PC-9 (cell line): ENCODE data around the gene NR6A1. TPM values are rescaled to one million over a fixed set of nuclear protein-coding genes. Genes with fewer than 3 reads are reported as not detected.

ENCODE experiments used
- BruUV-seq: library from RNA; stranded (reverse); fragments of 400-500 nt; replicated peaks from 2 replicates; lab custom pipeline; 2021; lab: Mats Ljungman, UMichigan
- CTCF ChIA-PET: fragments of 300-600 bp; sonication (Branson Sonifier 250); formaldehyde crosslinking; loops from one replicate; lab custom pipeline; 2022; ENCODE audit warnings: antibody characterized with exemption; lab: Charles Lee
- POLR2A ChIA-PET: fragments of 300-600 bp; sonication (Branson Sonifier 250); formaldehyde crosslinking; loops from one replicate; lab custom pipeline; 2022; ENCODE audit warnings: antibody characterized with exemption; ENCODE audit not compliant: unreplicated experiment; lab: Charles Lee
- DNase-seq, 2 experiments: peaks; one replicate each; pipeline versions ENCODE4 v3.0.0 to v3.0.0-alpha.2; 2015 to 2022; ENCODE audit warnings: mixed read lengths in 1 of 2
- H2AFZ ChIP-seq: fragments of 200-600 bp; sonication (generic); 2 replicates; pipeline ENCODE4 v1.8.1; 2017; ENCODE audit warnings: antibody characterized with exemption
- H3F3A ChIP-seq: fragments of 200-600 bp; sonication (generic); 2 replicates; pipeline ENCODE4 v1.8.1; 2017; ENCODE audit warnings: antibody characterized with exemption, mild to moderate bottlenecking, low read depth; ENCODE audit not compliant: insufficient read depth
- H3K27ac ChIP-seq: fragments of 200-600 bp; sonication (generic); 2 replicates; pipeline ENCODE4 v1.6.1; 2016; ENCODE audit warnings: mixed run types
- H3K27me3 ChIP-seq: fragments of 200-600 bp; sonication (generic); 2 replicates; pipeline ENCODE4 v1.6.1; 2016; ENCODE audit warnings: low read depth, mixed run types; ENCODE audit not compliant: insufficient read depth
- H3K36me3 ChIP-seq: fragments of 200-600 bp; sonication (generic); 2 replicates; pipeline ENCODE4 v1.6.1; 2016; ENCODE audit warnings: low read depth, mixed run types
- H3K4me1 ChIP-seq: fragments of 200-600 bp; sonication (generic); replicated peaks from 2 replicates; pipeline ENCODE4 v1.6.1; 2016; ENCODE audit warnings: mixed run types; ENCODE audit not compliant: insufficient read depth
- H3K4me2 ChIP-seq: fragments of 200-600 bp; sonication (generic); 2 replicates; pipeline ENCODE4 v1.6.1; 2017; ENCODE audit warnings: mixed run types
- H3K4me3 ChIP-seq: fragments of 200-600 bp; sonication (generic); 2 replicates; pipeline ENCODE4 v1.6.1; 2016; ENCODE audit warnings: mixed run types
- H3K79me2 ChIP-seq: fragments of 200-600 bp; sonication (generic); 2 replicates; pipeline ENCODE4 v1.6.1; 2017; ENCODE audit warnings: low read depth, mixed run types
- H3K9me2 ChIP-seq: fragments of 200-600 bp; sonication (generic); 2 replicates; pipeline ENCODE4 v1.8.1; 2017; ENCODE audit warnings: mild to moderate bottlenecking; ENCODE audit not compliant: insufficient read depth
- H3K9me3 ChIP-seq: fragments of 200-600 bp; sonication (generic); 2 replicates; pipeline ENCODE4 v1.8.1; 2016; ENCODE audit warnings: low read depth; ENCODE audit not compliant: insufficient read depth
- H4K20me1 ChIP-seq: fragments of 200-600 bp; sonication (generic); 2 replicates; pipeline ENCODE4 v1.8.1; 2017; ENCODE audit not compliant: insufficient read depth
- CTCF ChIP-seq: fragments of 200-600 bp; sonication (generic); conservative IDR thresholded peaks from 2 replicates; pipeline ENCODE4 v1.6.1; 2017; ENCODE audit warnings: mixed run types, antibody characterized with exemption, mild to moderate bottlenecking, moderate library complexity
- EZH2 ChIP-seq: fragments of 200-600 bp; sonication (generic); IDR thresholded peaks from 2 replicates; pipeline ENCODE4 v1.8.0; 2017; ENCODE audit warnings: antibody characterized with exemption, low read depth
- intact Hi-C: fragments of 100-400 bp; cut with micrococcal nuclease; formaldehyde crosslinking; loops from one replicate; pipeline ENCODE4 v1.10.0; 2022; ENCODE audit not compliant: unreplicated experiment
- total RNA-seq: library from RNA; stranded (reverse); gene quantifications from 2 replicates; pipeline ENCODE4 v1.2.3, GENCODE V29; 2021

The NR6A1 gene
- total RNA-seq, 1 experiment from 2014 or later: 13.0 TPM

GRCh38 chr9:124510650-124511425, 260.3 kb downstream of the NR6A1 start:
- TF ChIP-seq CTCF (no peak), EZH2 (no peak)

GRCh38 chr9:124507880-124508423, 263.2 kb downstream of the NR6A1 start:
- intact Hi-C loops: no loop called here
- TF ChIP-seq CTCF (no peak), EZH2 (no peak)
- H3K9me2 ChIP-seq: no peaks in the 10 kb centered on the region
- H3K4me2 ChIP-seq: no peak overlapping the region
- no peak overlapping the region for H3K27ac ChIP-seq
- DNase-seq: no peak
- no peaks in the 10 kb centered on the region for H3K79me2 ChIP-seq
- H3K9me3 ChIP-seq: no peaks in the 10 kb centered on the region
- H3F3A ChIP-seq: no peaks in the 10 kb centered on the region
- no peaks in the 10 kb centered on the region for H3K4me1 ChIP-seq
- no peak overlapping the region for H3K4me3 ChIP-seq
- H4K20me1 ChIP-seq: no peaks in the 10 kb centered on the region
- H3K27me3 ChIP-seq: no peaks in the 10 kb centered on the region
- CTCF ChIA-PET: no interaction called here
- POLR2A ChIA-PET: no interaction called here
- no TSS peak for BruUV-seq
- no peaks in the 10 kb centered on the region for H3K36me3 ChIP-seq
- H2AFZ ChIP-seq: no peak overlapping the region

More at GRCh38 chr9:124510650-124511425, 260.3 kb downstream of the NR6A1 start:
- no peak overlapping the region for H2AFZ ChIP-seq
- H3K36me3 ChIP-seq: no peaks in the 10 kb centered on the region
- H3K79me2 ChIP-seq: no peaks in the 10 kb centered on the region
- H3K27me3 ChIP-seq: no peaks in the 10 kb centered on the region
- no peak overlapping the region for H3K27ac ChIP-seq
- H3K9me2 ChIP-seq: no peaks in the 10 kb centered on the region
- no peaks in the 10 kb centered on the region for H3K9me3 ChIP-seq
- H4K20me1 ChIP-seq: no peaks in the 10 kb centered on the region
- intact Hi-C loops: no loop called here
- no TSS peak for BruUV-seq
- no peak overlapping the region for H3K4me2 ChIP-seq
- ChIA-PET CTCF (no interaction called here), POLR2A (no interaction called here)
- no peaks in the 10 kb centered on the region for H3K4me1 ChIP-seq
- no peaks in the 10 kb centered on the region; the same call in 1 of the 2 replicates for H3F3A ChIP-seq
- H3K4me3 ChIP-seq: no peak overlapping the region
- DNase-seq: no peak

GRCh38 chr9:124506931-124507879, 263.9 kb downstream of the NR6A1 start, which contains the start of gene NR5A1:
Gene NR5A1 (minus strand): TSS chr9:124507399. CDS start chr9:124503395, 4,004 bp downstream.
- Histone ChIP-seq H3K4me1 (no peaks in the 10 kb centered on the region), H3K4me3 (no peak within 1 kb of the TSS), H3K27me3 (no peaks in the 10 kb centered on the region), H3K9me2 (no peaks in the 10 kb centered on the region), H3K79me2 (no peaks in the 10 kb centered on the region), H3K27ac (no peak within 1 kb of the TSS), H3F3A (no peaks in the 10 kb centered on the region), H3K36me3 (no peaks in the 10 kb centered on the region), H3K4me2 (no peak within 1 kb of the TSS), H3K9me3 (no peaks in the 10 kb centered on the region), H4K20me1 (no peaks in the 10 kb centered on the region), H2AFZ (no peak within 1 kb of the TSS)
- POLR2A ChIA-PET: no interaction called here
- CTCF ChIA-PET: interaction anchor here (0.5 kb wide), 1 partner anchor 12 kb away, joined by 3 read pairs; no protein-coding TSS in a partner anchor
- DNase-seq: no peak
- BruUV-seq: no TSS peak
- TF ChIP-seq CTCF: no peak
- no peak for TF ChIP-seq EZH2
- intact Hi-C loops: no loop called here
